H1 (cell line): ENCODE data around the gene IFI44L. TPM values are rescaled to one million over a fixed set of nuclear protein-coding genes. Genes with fewer than 3 reads are reported as not detected.

Experiments used
- CTCF ChIA-PET: fragments of 300-600 bp; sonication (Branson Sonifier 250); formaldehyde crosslinking; loops from one replicate; lab custom pipeline; 2021; ENCODE audit not compliant: partially characterized antibody; lab: Charles Lee
- POLR2A ChIA-PET: fragments of 300-600 bp; sonication (Branson Sonifier 250); formaldehyde crosslinking; loops from one replicate; lab custom pipeline; 2021; ENCODE audit warnings: inconsistent platforms; ENCODE audit not compliant: partially characterized antibody; lab: Charles Lee
- DNase-seq, 2 experiments: peaks; one replicate each; pipeline versions ENCODE4 v3.0.0 to v3.0.0-alpha.2; 2010 to 2022; ENCODE audit warnings: low spot score in 2 of 2, low read depth in 1 of 2, mixed read lengths in 1 of 2
- FAIRE-seq: peaks from 2 replicates; lab custom pipeline; 2011; peaks lifted over from hg19 to GRCh38; lab: Jason Lieb, UNC
- H2AFZ ChIP-seq: 2 replicates; pipeline ENCODE4 v1.8.1; 2012; ENCODE audit warnings: low read length, inconsistent platforms
- H2AK5ac ChIP-seq: 2 replicates; pipeline ENCODE4 v1.6.1; 2013; ENCODE audit warnings: low read depth, low read length
- H2BK120ac ChIP-seq: replicated peaks from 2 replicates; pipeline ENCODE3; 2013; ENCODE audit warnings: low read depth, low read length, inconsistent platforms
- H2BK12ac ChIP-seq: 2 replicates; pipeline ENCODE4 v1.6.1; 2013; ENCODE audit warnings: low read depth, low read length
- H2BK15ac ChIP-seq: 2 replicates; pipeline ENCODE4 v1.6.1; 2013; ENCODE audit warnings: low read length
- H2BK20ac ChIP-seq: 2 replicates; pipeline ENCODE4 v1.6.1; 2013; ENCODE audit warnings: low read length
- H2BK5ac ChIP-seq: 2 replicates; pipeline ENCODE4 v1.6.1; 2013; ENCODE audit warnings: low read depth, low read length
- H3K14ac ChIP-seq: 2 replicates; pipeline ENCODE4 v1.6.1; 2013; ENCODE audit warnings: inconsistent platforms; ENCODE audit not compliant: insufficient read length
- H3K18ac ChIP-seq: 2 replicates; pipeline ENCODE4 v1.6.1; 2013; ENCODE audit warnings: low read length; ENCODE audit errors: extremely low read depth
- H3K23ac ChIP-seq: 2 replicates; pipeline ENCODE4 v1.6.1; 2013; ENCODE audit warnings: inconsistent platforms; ENCODE audit not compliant: insufficient read length
- H3K23me2 ChIP-seq: 2 replicates; pipeline ENCODE4 v1.6.1; 2013; ENCODE audit warnings: low read depth, low read length
- H3K27ac ChIP-seq: 2 replicates; pipeline ENCODE4 v1.6.1; 2011; ENCODE audit warnings: low read depth, low read length, inconsistent platforms
- H3K27me3 ChIP-seq, 4 experiments: replicated peaks in 1 of 4; 1 replicate in 1 of 4; 2 replicates in 3 of 4; pipeline versions ENCODE4 v1.6.1 to v1.8.1; 2011 to 2013; ENCODE audit warnings: low read length in 3 of 4, mild to moderate bottlenecking in 3 of 4, inconsistent platforms in 2 of 4, mixed read lengths in 2 of 4, moderate library complexity in 1 of 4; ENCODE audit not compliant: control insufficient read depth in 3 of 4, insufficient read depth in 3 of 4; ENCODE audit errors: extremely low read depth in 1 of 4
- H3K36me3 ChIP-seq, 4 experiments: 2 replicates each; pipeline versions ENCODE4 v1.6.1 to v1.8.1; 2011 to 2013; ENCODE audit warnings: mild to moderate bottlenecking in 4 of 4, low read length in 3 of 4, moderate library complexity in 2 of 4, control low read depth in 1 of 4, inconsistent platforms in 1 of 4; ENCODE audit not compliant: insufficient read depth in 4 of 4, control insufficient read depth in 2 of 4
- H3K4ac ChIP-seq: replicated peaks from 2 replicates; pipeline ENCODE3; 2013; ENCODE audit warnings: low read length, low read depth, mixed read lengths, inconsistent platforms; ENCODE audit not compliant: insufficient read length
- H3K4me1 ChIP-seq, 4 experiments: replicated peaks in 1 of 4; 1 replicate in 1 of 4; 2 replicates in 3 of 4; pipeline versions ENCODE4 v1.6.1 to v1.8.1; 2011 to 2013; ENCODE audit warnings: low read length in 3 of 4, inconsistent platforms in 2 of 4, mixed read lengths in 1 of 4; ENCODE audit not compliant: insufficient read depth in 4 of 4, control insufficient read depth in 3 of 4
- H3K4me2 ChIP-seq, 2 experiments: 2 replicates each; pipeline versions ENCODE4 v1.6.1 to v1.8.1; 2011 to 2013; ENCODE audit warnings: low read depth in 2 of 2, low read length in 2 of 2, control low read depth in 1 of 2, inconsistent platforms in 1 of 2, mild to moderate bottlenecking in 1 of 2; ENCODE audit not compliant: insufficient read depth in 1 of 2
- H3K4me3 ChIP-seq, 4 experiments: fragments of 200-600, 300-600 bp in 1 of 4; sonication (generic), shearing (Covaris generic), sonication (Bioruptor Twin) in 1 of 4; 2 replicates each; pipeline versions ENCODE4 v1.5.1 to v1.8.1; 2011 to 2016; ENCODE audit warnings: low read length in 4 of 4, low read depth in 3 of 4, control low read depth in 2 of 4, inconsistent platforms in 2 of 4, mild to moderate bottlenecking in 2 of 4, mixed read lengths in 1 of 4, moderate library complexity in 1 of 4; ENCODE audit not compliant: insufficient read depth in 2 of 4; ENCODE audit errors: extremely low read depth in 1 of 4
- H3K56ac ChIP-seq: replicated peaks from 2 replicates; pipeline ENCODE3; 2013; ENCODE audit warnings: low read depth, mild to moderate bottlenecking, mixed read lengths, low read length, inconsistent platforms; ENCODE audit not compliant: insufficient read length
- H3K79me1 ChIP-seq: 2 replicates; pipeline ENCODE4 v1.6.1; 2013; ENCODE audit warnings: low read depth, low read length, control low read depth
- H3K79me2 ChIP-seq, 2 experiments: 2 replicates each; pipeline versions ENCODE4 v1.6.1 to v1.8.1; 2012 to 2013; ENCODE audit warnings: low read length in 2 of 2, mild to moderate bottlenecking in 2 of 2, inconsistent platforms in 1 of 2; ENCODE audit not compliant: insufficient read depth in 2 of 2, control insufficient read depth in 1 of 2
- H3K9ac ChIP-seq, 4 experiments: replicated peaks in 1 of 4; 1 replicate in 1 of 4; 2 replicates in 3 of 4; pipeline versions ENCODE4 v1.6.1 to v1.8.1; 2011 to 2013; ENCODE audit warnings: low read depth in 3 of 4, low read length in 3 of 4, control low read depth in 2 of 4, mild to moderate bottlenecking in 2 of 4, moderate library complexity in 2 of 4, inconsistent platforms in 1 of 4; ENCODE audit errors: extremely low read depth in 1 of 4
- H3K9me3 ChIP-seq, 2 experiments: 2 replicates each; pipeline versions ENCODE4 v1.6.1 to v1.8.1; 2012 to 2013; ENCODE audit warnings: mild to moderate bottlenecking in 2 of 2, moderate library complexity in 2 of 2, control low read depth in 1 of 2, inconsistent platforms in 1 of 2, low read depth in 1 of 2, low read length in 1 of 2, mixed read lengths in 1 of 2; ENCODE audit not compliant: insufficient read depth in 2 of 2
- H4K20me1 ChIP-seq, 2 experiments: replicated peaks in 1 of 2; 2 replicates each; pipeline versions ENCODE3 to v1.8.1; 2011 to 2013; ENCODE audit warnings: inconsistent platforms in 2 of 2, low read length in 2 of 2, mild to moderate bottlenecking in 1 of 2; ENCODE audit not compliant: insufficient read depth in 2 of 2, control insufficient read depth in 1 of 2
- H4K5ac ChIP-seq: 2 replicates; pipeline ENCODE4 v1.6.1; 2013; ENCODE audit warnings: low read length, low read depth, mixed read lengths, inconsistent platforms; ENCODE audit not compliant: insufficient read length
- H4K8ac ChIP-seq: 2 replicates; pipeline ENCODE4 v1.8.0; 2013; ENCODE audit warnings: mild to moderate bottlenecking, moderate library complexity, low read length, inconsistent platforms; ENCODE audit not compliant: insufficient read depth; ENCODE audit errors: extremely low read depth
- H4K91ac ChIP-seq: replicated peaks from 2 replicates; pipeline ENCODE3; 2013; ENCODE audit warnings: low read length, mixed read lengths, inconsistent platforms; ENCODE audit not compliant: insufficient read length
- BACH1 ChIP-seq: IDR thresholded peaks from 2 replicates; pipeline ENCODE4 v1.6.1; 2012; ENCODE audit warnings: low read length, improper control_type of control experiment
- EP300 ChIP-seq, 2 experiments: IDR thresholded peaks; 1 replicate in 1 of 2; 2 replicates in 1 of 2; pipeline ENCODE4 v1.6.1; 2011 to 2012; ENCODE audit warnings: low read depth in 2 of 2, low read length in 2 of 2, mild to moderate bottlenecking in 2 of 2, borderline replicate concordance in 1 of 2, inconsistent platforms in 1 of 2, moderate library complexity in 1 of 2
- GTF2F1 ChIP-seq: IDR thresholded peaks from 2 replicates; pipeline ENCODE4 v1.6.1; 2012; ENCODE audit warnings: low read depth, low read length, improper control_type of control experiment, borderline replicate concordance
- POLR2A ChIP-seq, 2 experiments: IDR thresholded peaks; 1 replicate in 1 of 2; 2 replicates in 1 of 2; pipeline ENCODE4 v1.6.1; 2011; ENCODE audit warnings: low read depth in 2 of 2, low read length in 2 of 2, mild to moderate bottlenecking in 2 of 2; ENCODE audit errors: control extremely low read depth in 1 of 2
- RBBP5 ChIP-seq: IDR thresholded peaks from 2 replicates; pipeline ENCODE4 v1.7.1; 2012; ENCODE audit warnings: low read depth, mild to moderate bottlenecking, inconsistent platforms, low read length, moderate library complexity, borderline replicate concordance
- TAF1 ChIP-seq: IDR thresholded peaks from 2 replicates; pipeline ENCODE4 v1.6.1; 2011; ENCODE audit warnings: mild to moderate bottlenecking, low read depth, low read length
- TEAD4 ChIP-seq: IDR thresholded peaks from 2 replicates; pipeline ENCODE4 v1.6.1; 2012; ENCODE audit warnings: low read depth, low read length, inconsistent platforms, mixed read lengths
- WGBS, 2 experiments: shearing (Covaris generic) in 1 of 2; methylation state at CpG; one replicate each; pipeline versions ENCODE4 v1.1.6 to v1.1.7; 2013 to 2015; ENCODE audit warnings: low lambda C conversion rate in 2 of 2, mixed read lengths in 2 of 2, inconsistent platforms in 1 of 2, low coverage in 1 of 2, missing lambda C conversion rate in 1 of 2; ENCODE audit not compliant: insufficient replicate concordance in 2 of 2, insufficient coverage in 1 of 2, insufficient read length in 1 of 2; ENCODE audit errors: extremely low coverage in 1 of 2, missing lambda C conversion rate in 1 of 2; 5-methylcytosine and 5-hydroxymethylcytosine counted together
- polyA plus RNA-seq, 7 experiments: library from polyadenylated mRNA; depleted of rRNA in 3 of 7; stranded (reverse) in 5 of 7; unstranded in 2 of 7; fragments of >200 nt in 5 of 7; fragments of 200-250 nt in 2 of 7; gene quantifications; 1 replicate in 5 of 7; 2 replicates in 1 of 7; 4 replicates in 1 of 7; pipeline versions ENCODE4 v1.2.1 to v1.2.3, GENCODE V29; 2011 to 2013; ENCODE audit warnings: missing spikeins in 2 of 7, mixed read lengths in 2 of 7
- total RNA-seq: library from RNA; stranded (reverse); fragmentation: NEBNext Ultra II Directional; extraction: Animal tissue kit (Norgen Biotek cat#: 25700); gene quantifications from 2 replicates; pipeline ENCODE4 v1.2.1, GENCODE V29; 2021

The IFI44L gene
- total and polyA plus RNA-seq, 2 of the 8 experiments (the other 6 are each of a cell fraction or from before 2014, with no cell fraction given) = not detected

DNA sequence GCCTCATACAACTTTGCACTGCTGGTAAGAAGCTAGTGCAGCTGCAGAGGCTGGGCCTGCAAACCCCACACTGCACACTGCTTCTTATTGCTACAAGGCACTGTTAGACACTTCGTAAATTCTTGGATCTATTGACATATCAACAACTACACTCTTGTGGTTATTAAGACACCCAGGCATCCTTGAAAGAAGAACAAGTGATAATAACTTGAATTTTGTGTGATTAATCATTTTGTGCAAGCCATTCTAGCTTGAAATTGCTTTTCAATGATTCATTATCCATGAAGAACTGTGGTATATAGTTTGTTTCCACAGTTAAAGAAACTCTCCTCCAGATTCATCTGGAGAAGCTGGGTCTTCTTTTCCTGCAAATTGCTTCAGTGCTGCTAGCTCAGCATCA is 33.7 kb upstream of the IFI44L start:
- POLR2A ChIA-PET = no interaction called here
- Histone ChIP-seq H2BK15ac (no peak overlapping the region), H3K4me1 (no peaks in the 10 kb centered on the region), H4K91ac (no peak overlapping the region), H3K79me2 (no peaks in the 10 kb centered on the region), H4K8ac (no peak overlapping the region), H3K4me2 (no peak overlapping the region), H3K27ac (no peak overlapping the region), H2BK12ac (no peak overlapping the region), H2AFZ (no peak overlapping the region), H3K9ac (no peak overlapping the region), H4K20me1 (no peaks in the 10 kb centered on the region), H3K4me3 (no peak overlapping the region), H3K14ac (no peak overlapping the region), H3K23ac (no peak overlapping the region), H3K4ac (no peak overlapping the region), H3K36me3 (no peaks in the 10 kb centered on the region), H3K23me2 (no peaks in the 10 kb centered on the region), H3K79me1 (no peaks in the 10 kb centered on the region), H2BK20ac (no peak overlapping the region), H2AK5ac (no peak overlapping the region), H3K18ac (no peak overlapping the region), H3K27me3 (no peaks in the 10 kb centered on the region), H3K9me3 (no peaks in the 10 kb centered on the region), H2BK120ac (no peak overlapping the region), H4K5ac (no peak overlapping the region), H3K56ac (no peak overlapping the region), H2BK5ac (no peak overlapping the region)
- DNase-seq (no peak), FAIRE-seq (no peak)
- TF ChIP-seq BACH1 = no peak
- TF ChIP-seq POLR2A (IDR thresholded peaks at IDR 0.05; ENCODE audit: control extremely low read depth in 1 of 2, low read depth in 2 of 2, low read length in 2 of 2) = no peak
- TF ChIP-seq TAF1 = no peak
- TF ChIP-seq TEAD4 = no peak
- TF ChIP-seq RBBP5 = no peak
- no peak for TF ChIP-seq GTF2F1
- TF ChIP-seq EP300 (IDR thresholded peaks at IDR 0.05; ENCODE audit: borderline replicate concordance in 1 of 2, low read depth in 2 of 2, low read length in 2 of 2) = no peak
- CTCF ChIA-PET = interaction anchor here (1.2 kb wide), 1 partner anchor 118 kb away, joined by 3 read pairs; no protein-coding TSS in a partner anchor
- WGBS, 2 experiments = 100% methylated on average over 1 of the region's 1 CpG; no CpG with 5 or more reads in 1 of the 2 experiments
